NCI-H1694 treated with DMSO at 0.1 percent for 48 hours (cell line): ENCODE measurements around the gene CRYL1.

Experiments
- DNase-seq: peaks from one replicate; lab custom pipeline; 2025; lab: John Stamatoyannopoulos, UW

Gene CRYL1

DNA sequence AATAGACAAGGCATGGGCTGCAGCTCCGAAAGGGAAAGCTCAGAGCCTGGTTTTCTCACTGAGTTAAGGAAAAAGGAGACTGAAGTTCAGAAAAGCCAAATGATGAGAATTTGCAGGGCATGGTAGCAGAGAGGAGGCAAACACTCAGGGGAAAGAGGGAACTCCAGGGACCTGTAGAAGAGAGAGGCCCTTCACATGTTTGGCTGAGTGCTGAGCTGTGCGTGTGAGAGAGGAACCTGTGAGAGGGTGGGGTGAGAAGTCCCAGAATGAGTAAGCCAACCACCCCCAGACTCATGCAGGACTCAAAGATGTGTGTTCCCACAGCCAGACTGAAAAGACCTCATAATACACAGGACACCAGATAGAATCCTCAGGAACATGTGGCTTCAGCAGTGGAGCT lies 2.8 kb upstream of the CRYL1 start:
- no peak for DNase-seq

GRCh38 chr13:20526664-20527063 lies 1.0 kb upstream of the CRYL1 start:
- no peak for DNase-seq

DNA sequence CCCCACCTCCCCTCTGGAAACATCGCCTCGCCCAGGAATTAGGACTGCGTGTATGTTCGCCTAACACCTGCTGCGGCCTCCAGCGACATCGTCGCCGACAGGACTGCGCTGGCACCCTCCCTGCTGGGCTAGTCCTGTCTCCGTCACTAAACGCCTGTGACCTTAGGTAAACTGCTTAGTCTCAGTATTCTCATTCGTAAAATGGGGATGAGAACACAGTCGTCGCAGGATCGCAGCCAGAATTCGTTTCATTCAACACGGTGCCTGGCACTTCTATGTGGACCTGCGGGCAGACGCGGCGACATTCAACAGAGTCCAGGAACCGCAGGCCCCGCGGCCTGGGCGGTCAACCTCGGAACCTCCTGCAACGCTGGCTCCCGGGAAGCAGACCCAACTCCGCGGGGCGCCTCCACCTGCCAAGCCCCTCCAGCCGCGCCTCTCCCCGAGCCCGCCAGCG lies 485 bp downstream of the CRYL1 start:
- peak; percentile 3 for DNase-seq

DNA sequence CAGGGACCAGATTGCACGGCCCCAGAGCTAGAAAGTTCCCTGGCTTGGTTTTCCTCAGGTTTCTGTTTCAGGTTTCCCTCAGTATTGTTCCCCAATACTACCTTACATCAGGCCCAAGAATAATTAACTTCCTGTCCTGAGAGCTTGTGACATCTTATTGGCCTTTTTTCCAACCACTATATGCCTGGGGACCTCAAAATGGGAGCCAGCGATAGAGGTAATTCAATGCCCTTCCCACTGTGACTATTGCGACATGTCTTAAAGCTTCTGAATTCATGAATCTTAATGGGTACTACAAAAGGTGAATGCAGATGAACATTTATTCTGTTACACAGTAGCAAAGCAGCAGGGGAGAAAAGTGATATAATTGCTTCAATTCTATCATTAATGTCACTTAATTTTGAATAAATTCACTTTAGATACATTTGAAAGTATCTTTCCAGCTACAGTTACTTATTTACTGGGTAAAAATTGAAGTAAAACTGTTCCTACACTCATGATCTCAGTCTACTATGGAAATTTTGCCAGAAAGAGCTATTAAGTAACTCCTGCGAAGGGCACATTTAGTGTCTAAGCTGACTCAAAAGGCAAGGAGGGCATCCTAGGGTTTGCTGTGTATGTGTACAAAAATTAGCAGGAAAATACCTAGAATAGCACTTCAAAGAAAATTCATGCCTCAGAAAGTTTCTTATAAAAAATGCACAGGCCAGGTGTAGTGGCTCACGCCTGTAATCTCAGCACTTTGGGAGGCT lies 4.1 kb downstream of the CRYL1 start:
- no peak for DNase-seq

GRCh38 chr13:20519875-20520274 lies 5.8 kb downstream of the CRYL1 start:
- DNase-seq = no peak

DNA sequence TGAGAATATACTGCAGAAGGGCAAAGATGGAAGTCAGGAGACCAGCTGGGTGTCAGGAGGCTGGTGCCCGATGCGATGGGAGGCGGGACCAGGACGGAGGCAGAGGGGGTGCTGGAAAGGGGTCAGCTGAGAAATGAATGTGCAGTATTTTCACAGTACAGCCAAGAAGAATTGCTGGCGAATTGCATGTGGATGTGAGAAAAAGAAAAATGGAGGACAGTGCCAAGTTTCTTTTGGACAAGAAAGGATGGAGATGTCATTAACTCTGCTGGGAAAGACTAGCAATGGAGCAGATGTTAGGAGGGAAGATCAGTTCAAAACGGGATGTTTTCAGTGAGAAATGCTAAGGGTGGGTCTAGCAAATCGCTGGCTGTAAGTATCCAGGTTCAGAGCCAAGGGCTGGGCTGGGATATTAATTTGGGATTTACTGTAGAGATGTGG lies 7.0 kb downstream of the CRYL1 start:
- DNase-seq = no peak

- no peak for DNase-seq
Observed at GRCh38 chr13:20514866-20515265, 10.8 kb downstream of the CRYL1 start.

DNA sequence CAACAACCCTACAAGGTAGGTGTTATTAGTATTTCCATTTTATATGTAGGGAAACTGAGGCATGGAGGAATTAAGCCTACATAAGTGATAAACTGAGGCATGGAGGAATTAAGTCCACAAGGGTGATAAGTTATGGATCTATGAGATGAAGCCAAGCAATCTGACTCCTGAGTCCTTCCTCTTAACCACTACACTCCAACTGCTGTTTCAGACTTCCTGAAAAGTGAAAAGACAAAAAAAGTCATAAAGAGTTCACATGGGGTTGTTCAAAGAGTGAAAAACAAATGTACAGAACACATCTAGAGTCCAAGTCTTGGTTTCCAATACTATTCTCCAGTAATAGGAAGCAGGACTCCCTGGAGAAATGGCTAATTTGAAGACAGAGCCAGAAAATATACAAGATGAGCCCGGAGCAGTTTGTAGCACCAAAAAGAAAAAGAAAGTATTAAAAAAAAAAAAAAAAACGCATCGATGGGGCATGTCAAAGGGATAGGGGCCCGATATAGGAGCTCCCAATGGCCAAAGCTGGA lies 12.1 kb downstream of the CRYL1 start:
- no peak for DNase-seq

DNA sequence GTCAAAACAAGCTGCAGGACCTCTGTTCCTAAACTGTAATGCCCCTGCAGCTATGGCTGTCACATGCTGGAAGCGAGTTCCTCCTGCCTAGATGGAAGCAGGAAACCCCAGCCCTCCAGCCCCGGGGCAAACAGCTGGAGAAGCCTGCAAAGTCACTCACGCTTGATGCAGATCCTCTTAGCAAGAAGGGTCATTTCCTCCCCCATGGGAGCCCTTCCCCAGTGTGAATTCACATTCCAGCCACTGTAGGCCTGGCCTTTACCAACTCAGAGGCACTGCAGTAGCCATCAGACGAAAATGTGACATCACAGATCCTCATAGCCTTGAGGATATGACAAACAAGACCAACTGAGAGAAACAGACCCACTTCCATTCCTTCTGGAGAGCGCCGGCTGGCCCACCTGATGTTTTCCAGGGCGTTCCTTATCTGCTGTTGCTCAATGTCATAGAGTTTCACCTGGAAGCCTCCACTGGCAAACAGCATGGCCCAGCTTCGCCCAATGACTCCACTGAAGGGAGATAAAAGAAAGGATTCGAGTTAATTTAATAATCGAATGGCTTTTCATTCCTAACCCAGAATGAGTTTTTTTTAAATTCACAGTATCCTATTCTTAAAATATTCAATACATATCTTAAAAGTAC lies 13.5 kb downstream of the CRYL1 start:
- no peak for DNase-seq

GRCh38 chr13:20506696-20507095 lies 19.0 kb downstream of the CRYL1 start:
- DNase-seq = no peak

DNA sequence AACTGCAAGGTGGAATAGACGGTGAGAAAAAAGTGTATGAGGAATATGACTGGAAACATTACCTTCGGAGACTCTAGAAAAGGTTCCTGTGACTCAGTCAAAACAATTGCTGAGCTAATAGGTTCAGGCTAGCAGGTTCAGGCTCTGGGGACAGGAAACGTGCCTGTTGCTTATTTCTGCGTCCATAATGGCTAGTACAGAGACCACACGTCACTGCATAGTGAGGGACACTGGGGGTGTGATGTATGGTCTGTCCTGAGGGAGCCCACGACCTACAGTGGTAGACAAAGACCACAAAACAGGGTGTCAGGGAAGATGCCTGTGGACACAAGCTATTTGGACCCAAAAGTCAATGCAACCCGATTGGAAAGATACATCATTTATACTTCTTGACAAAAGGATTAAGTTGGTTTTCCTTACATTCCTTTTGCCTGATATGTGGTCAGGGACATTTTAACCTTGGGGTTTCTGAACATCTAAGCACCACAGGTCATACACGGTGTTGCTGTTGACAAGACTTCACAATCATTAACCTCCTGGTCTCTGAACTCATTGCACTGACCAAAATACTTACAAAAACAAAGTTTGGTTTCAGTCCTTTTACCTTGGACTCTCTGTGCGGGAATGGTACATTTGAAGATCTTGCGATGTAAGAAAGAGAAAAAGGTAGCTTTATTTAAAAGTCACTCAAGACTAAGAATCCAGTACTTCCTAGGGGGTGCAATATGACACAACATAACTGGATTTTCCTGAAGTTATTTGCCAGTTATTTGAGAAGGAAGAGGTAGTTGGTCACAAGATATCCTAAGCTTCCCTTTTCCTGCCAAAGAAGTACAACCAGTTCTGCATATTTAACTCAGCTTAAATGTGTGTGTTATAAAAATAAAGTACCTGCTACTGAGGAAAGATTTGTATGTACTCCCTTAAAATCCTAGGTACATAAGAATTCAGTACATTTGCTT lies 20.0 kb downstream of the CRYL1 start:
- no peak for DNase-seq

DNA sequence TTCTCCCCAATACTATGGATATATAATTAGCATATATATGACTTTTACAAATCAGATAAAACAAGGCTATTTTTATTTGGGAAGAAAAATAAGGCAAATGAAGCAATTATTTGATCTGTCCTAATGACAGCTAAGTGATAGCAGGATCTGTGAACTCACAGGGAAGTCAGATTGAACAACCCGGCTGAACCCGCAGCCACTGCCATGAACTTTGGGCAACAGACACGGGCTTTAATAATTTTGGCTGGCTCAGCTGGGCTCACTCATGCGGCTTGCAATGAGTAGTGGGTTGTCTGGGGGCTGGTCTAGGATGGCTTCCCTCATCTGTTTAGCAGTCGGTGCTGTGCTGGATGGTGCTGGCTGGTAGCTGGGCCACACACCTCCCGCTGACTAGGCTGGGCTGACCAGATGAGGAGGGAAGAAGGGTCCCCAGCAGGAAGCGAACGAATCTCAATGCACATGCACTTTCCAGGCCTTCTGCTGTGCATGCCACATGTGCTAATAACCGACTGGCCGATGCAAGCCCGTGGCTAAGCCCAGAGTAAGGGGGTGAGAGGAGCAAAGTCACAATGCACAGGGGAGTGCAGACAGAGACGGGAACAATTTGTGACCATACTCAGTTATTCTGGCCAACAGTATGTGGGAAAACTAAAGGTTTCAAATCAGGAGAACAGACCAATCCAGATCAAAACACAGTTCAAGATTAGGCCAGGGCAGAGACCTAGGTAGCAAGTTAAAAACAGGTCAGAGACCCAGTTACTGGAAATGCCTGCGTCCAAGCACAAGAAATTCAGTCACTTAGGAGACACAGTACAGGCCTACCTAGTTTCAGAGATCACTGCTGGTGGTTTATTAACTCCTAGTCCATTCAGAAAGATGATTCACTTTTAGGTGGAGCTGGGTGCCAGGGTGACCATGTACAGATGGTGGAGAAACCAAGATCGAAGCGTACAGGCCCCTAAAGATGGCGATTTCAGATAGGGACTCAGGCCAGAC lies 22.3 kb downstream of the CRYL1 start:
- DNase-seq = no peak

- DNase-seq = no peak
Observed at GRCh38 chr13:20501592-20501991, 24.1 kb downstream of the CRYL1 start.

DNA sequence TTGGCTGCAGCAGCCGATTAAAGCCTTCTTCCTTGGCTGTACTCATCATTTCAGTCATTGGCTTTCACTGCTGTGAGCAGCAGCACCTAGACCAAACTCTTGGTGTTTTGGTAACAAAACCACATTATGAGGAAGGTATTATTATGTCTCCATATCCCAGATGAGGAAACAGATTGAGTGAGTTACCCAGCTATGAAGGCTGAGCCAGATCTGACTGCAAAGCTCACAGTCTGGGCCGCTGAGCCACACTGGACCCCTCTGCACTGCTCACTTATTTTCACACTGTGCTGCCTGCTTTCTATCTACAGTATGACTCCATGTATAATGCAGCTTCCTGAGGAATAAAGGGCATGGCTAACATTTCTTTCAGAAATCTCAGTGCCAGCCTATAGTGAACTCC lies 24.5 kb downstream of the CRYL1 start:
- DNase-seq = no peak

- no peak for DNase-seq
Observed at GRCh38 chr13:20499986-20500385, 25.7 kb downstream of the CRYL1 start.

GRCh38 chr13:20498659-20499058 lies 27.0 kb downstream of the CRYL1 start:
- no peak for DNase-seq

DNA sequence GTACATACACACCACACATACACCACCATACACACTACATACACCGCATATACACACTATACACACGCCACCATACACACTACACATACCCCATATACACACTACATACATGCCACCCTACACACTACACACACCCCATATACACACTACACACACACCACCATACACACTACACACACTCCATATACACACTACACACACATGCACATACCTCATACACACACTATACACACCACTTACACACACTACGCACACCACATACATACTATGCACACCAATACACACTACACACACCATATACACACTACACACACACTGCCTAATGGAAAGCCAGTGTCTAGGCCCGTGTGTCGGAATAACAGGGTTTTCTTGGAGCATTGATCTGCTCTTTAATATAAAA lies 27.5 kb downstream of the CRYL1 start:
- DNase-seq = no peak

- DNase-seq = no peak
Observed at GRCh38 chr13:20497006-20497775, 28.5 kb downstream of the CRYL1 start.

- DNase-seq = peak; percentile 55
Observed at GRCh38 chr13:20495087-20496023, 30.3 kb downstream of the CRYL1 start.
